ENCODE measurements around the gene MATCAP1.

DNA sequence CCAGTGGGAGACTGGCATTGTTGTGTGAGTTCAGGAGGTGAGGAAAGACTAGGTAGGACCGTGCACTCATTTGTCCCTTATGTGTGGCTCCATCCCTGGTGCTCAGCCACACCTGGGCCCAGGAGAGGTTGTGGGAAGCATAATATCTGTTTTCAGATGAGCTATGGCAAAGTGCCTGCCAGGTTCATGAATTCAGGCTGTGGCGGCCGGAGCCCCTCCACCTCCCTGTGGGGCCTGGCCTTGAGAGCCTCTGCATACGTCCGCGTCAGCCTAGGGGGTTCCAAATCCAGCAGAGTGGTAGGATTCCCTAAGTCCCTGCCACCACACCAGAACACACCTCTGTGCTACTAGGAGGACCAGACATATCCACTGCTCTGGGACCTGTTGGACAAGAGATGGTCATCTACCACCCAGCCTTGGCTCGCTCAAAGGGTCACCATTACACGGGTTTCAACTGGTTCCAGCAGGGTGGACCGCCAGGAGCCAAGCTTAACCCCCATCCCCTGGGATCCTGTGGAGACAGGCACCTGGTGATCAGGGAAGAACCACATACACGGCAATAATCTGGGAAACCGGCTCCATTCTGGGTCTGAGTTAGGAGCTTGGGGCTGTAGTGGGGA lies 35.0 kb downstream of the MATCAP1 start:
- TF ChIP-seq, protein P1, sequence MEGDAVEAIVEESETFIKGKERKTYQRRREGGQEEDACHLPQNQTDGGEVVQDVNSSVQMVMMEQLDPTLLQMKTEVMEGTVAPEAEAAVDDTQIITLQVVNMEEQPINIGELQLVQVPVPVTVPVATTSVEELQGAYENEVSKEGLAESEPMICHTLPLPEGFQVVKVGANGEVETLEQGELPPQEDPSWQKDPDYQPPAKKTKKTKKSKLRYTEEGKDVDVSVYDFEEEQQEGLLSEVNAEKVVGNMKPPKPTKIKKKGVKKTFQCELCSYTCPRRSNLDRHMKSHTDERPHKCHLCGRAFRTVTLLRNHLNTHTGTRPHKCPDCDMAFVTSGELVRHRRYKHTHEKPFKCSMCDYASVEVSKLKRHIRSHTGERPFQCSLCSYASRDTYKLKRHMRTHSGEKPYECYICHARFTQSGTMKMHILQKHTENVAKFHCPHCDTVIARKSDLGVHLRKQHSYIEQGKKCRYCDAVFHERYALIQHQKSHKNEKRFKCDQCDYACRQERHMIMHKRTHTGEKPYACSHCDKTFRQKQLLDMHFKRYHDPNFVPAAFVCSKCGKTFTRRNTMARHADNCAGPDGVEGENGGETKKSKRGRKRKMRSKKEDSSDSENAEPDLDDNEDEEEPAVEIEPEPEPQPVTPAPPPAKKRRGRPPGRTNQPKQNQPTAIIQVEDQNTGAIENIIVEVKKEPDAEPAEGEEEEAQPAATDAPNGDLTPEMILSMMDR (IDR thresholded peaks at IDR 0.05) = no peak
- no peak for TF ChIP-seq POLR2A (IDR thresholded peaks at IDR 0.05)

Data from heart left ventricle (tissue), 13 donors.